LHCN-M2 (cell line): Measurements from ENCODE around the gene MTARC2. TPM values are rescaled to one million over a fixed set of nuclear protein-coding genes. Genes with fewer than 3 reads are reported as not detected.
A peak's percentile ranks its signal among the peaks of the same experiment; 100 is the strongest.

Experiments used
- DNase-seq: peaks from one replicate; pipeline ENCODE4 v3.0.0-alpha.2; 2012; ENCODE audit warnings: low read depth
- total RNA-seq: library from RNA; depleted of rRNA; stranded (reverse); fragments of >200 nt; gene quantifications from 2 replicates; pipeline ENCODE4 v1.2.3, GENCODE V29; 2014

MTARC2 gene
- total RNA-seq, 1 experiment from 2014 or later, result 0.17 TPM

- DNase-seq, result no peak
Observed at GRCh38 chr1:220768126-220768601, 20.0 kb downstream of the MTARC2 start.

GRCh38 chr1:220769205-220769604 lies 21.1 kb downstream of the MTARC2 start:
- DNase-seq, result no peak

- DNase-seq, result no peak
Observed at GRCh38 chr1:220770245-220770913, 22.3 kb downstream of the MTARC2 start.

- DNase-seq, result no peak
Observed at GRCh38 chr1:220772846-220773245, 24.7 kb downstream of the MTARC2 start.

GRCh38 chr1:220775240-220775853 lies 27.2 kb downstream of the MTARC2 start:
- DNase-seq, result peak; percentile 20

- DNase-seq, result no peak
Observed at GRCh38 chr1:220776254-220776653, 28.1 kb downstream of the MTARC2 start.

GRCh38 chr1:220776720-220777326 lies 28.7 kb downstream of the MTARC2 start:
- peak; percentile 44 for DNase-seq

GRCh38 chr1:220783453-220783852 lies 35.3 kb downstream of the MTARC2 start:
- DNase-seq, result no peak

- no peak for DNase-seq
Observed at GRCh38 chr1:220784751-220785150, 36.6 kb downstream of the MTARC2 start.

- no peak for DNase-seq
Observed at GRCh38 chr1:220785166-220786056, 37.3 kb downstream of the MTARC2 start.

GRCh38 chr1:220786057-220786336 lies 37.9 kb downstream of the MTARC2 start:
- no peak for DNase-seq

GRCh38 chr1:220786337-220787068 lies 38.4 kb downstream of the MTARC2 start, which contains the start of gene MTARC1:
TSS of gene MTARC1 (plus strand) at chr1:220786913. CDS start at chr1:220786945, 32 bp downstream.
- DNase-seq, result peak; percentile 51

GRCh38 chr1:220787069-220787619 lies 39.0 kb downstream of the MTARC2 start:
- no peak for DNase-seq

- DNase-seq, result no peak
Observed at GRCh38 chr1:220788900-220789299, 40.8 kb downstream of the MTARC2 start.

- no peak for DNase-seq
Observed at GRCh38 chr1:220789532-220790147, 41.5 kb downstream of the MTARC2 start.

GRCh38 chr1:220791285-220791684 lies 43.2 kb downstream of the MTARC2 start:
- DNase-seq, result no peak

GRCh38 chr1:220791956-220792355 lies 43.8 kb downstream of the MTARC2 start:
- no peak for DNase-seq

- DNase-seq, result no peak
Observed at GRCh38 chr1:220796530-220796929, 48.4 kb downstream of the MTARC2 start.

- DNase-seq, result no peak
Observed at GRCh38 chr1:220797044-220797443, 48.9 kb downstream of the MTARC2 start.

- no peak for DNase-seq
Observed at GRCh38 chr1:220797553-220797952, 49.4 kb downstream of the MTARC2 start.
